ENCODE measurements around the gene NFAM1.

DNA sequence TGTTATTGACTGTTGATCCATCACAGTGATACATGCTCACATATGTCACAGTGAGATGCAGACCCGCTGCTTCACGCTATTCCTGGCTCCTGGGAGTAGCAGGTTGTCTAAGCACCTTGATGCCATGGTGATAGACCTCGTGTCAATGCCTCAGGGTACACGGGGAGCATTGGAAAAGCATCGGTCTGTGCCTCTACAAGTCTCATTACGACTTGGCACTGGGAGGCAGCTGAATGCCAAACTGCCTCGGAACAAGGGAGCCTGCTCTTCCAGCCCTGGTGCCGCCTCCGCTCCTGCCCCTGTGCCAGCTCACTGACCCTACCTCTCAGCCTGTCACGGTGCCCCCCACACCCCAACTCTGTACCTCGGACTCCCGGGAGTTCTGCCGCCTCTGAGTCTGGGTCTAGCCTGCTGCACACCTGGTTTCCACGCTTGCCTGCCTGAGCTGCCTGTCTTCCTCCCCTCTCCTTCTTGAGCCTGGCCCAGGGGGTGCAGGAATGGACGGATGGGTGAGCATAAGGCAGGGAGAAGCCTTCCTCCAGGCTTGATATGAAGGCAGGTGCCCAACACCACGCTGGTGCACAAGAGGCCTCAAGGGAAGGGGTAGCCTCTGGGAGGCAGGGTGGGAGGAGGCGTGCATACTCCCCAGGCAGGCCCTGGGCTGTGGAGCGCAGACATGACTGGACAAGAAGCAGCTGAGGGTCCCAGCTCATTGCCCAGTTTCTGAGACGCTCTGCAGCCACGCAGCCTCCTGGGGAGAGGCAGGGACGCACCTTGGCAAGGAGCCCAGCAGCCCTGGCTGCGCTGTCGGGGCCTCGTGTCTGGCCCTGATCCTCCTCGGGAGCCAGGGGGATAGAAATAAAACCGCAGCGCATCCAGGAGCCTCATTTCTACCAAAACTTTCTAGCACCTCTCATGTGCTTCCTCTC, 1.8 kb upstream of the NFAM1 start:
- TF ChIP-seq, protein P1, sequence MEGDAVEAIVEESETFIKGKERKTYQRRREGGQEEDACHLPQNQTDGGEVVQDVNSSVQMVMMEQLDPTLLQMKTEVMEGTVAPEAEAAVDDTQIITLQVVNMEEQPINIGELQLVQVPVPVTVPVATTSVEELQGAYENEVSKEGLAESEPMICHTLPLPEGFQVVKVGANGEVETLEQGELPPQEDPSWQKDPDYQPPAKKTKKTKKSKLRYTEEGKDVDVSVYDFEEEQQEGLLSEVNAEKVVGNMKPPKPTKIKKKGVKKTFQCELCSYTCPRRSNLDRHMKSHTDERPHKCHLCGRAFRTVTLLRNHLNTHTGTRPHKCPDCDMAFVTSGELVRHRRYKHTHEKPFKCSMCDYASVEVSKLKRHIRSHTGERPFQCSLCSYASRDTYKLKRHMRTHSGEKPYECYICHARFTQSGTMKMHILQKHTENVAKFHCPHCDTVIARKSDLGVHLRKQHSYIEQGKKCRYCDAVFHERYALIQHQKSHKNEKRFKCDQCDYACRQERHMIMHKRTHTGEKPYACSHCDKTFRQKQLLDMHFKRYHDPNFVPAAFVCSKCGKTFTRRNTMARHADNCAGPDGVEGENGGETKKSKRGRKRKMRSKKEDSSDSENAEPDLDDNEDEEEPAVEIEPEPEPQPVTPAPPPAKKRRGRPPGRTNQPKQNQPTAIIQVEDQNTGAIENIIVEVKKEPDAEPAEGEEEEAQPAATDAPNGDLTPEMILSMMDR (IDR thresholded peaks at IDR 0.05), result no peak
- no peak for TF ChIP-seq ZFX (IDR thresholded peaks at IDR 0.05; ENCODE audit: borderline replicate concordance)

All from 22Rv1 (cell line).